Lung (tissue), 12 donors: ENCODE results near the gene BMP7. TPM values are rescaled to one million over a fixed set of nuclear protein-coding genes. Genes with fewer than 3 reads are reported as not detected.

Experiments used
- ATAC-seq: fragments of 200-7000 bp; cut with Tn5 transposase; one replicate; pipeline ENCODE4 v1.9.1; 2020; ENCODE audit warnings: moderate number of reproducible peaks; ENCODE audit not compliant: insufficient read depth, low FRiP score
- DNase-seq, 3 donors: peaks; one replicate each; pipeline ENCODE4 v3.0.0-alpha.2; 2013 to 2017
- H3K27ac ChIP-seq, 2 donors: one replicate each; pipeline ENCODE4 v1.5.1; 2013; ENCODE audit warnings: mild to moderate bottlenecking in 2 of 2, moderate library complexity in 2 of 2, control low read depth in 1 of 2, inconsistent platforms in 1 of 2, low read depth in 1 of 2, low read length in 1 of 2
- H3K27me3 ChIP-seq, 3 donors: one replicate each; pipeline ENCODE4 v1.5.1; 2013; ENCODE audit warnings: low read length in 2 of 3; ENCODE audit not compliant: control insufficient read depth in 3 of 3, insufficient read depth in 3 of 3
- H3K36me3 ChIP-seq, 4 donors: one replicate each; pipeline ENCODE4 v1.5.1; 2013; ENCODE audit warnings: low read length in 4 of 4, mild to moderate bottlenecking in 1 of 4, moderate library complexity in 1 of 4; ENCODE audit not compliant: control insufficient read depth in 4 of 4, insufficient read depth in 4 of 4
- H3K4me1 ChIP-seq, 5 donors: one replicate each; pipeline ENCODE4 v1.5.1; 2013; ENCODE audit warnings: low read length in 5 of 5, mild to moderate bottlenecking in 2 of 5, moderate library complexity in 1 of 5; ENCODE audit not compliant: control insufficient read depth in 5 of 5, insufficient read depth in 5 of 5
- H3K4me3 ChIP-seq: one replicate; pipeline ENCODE4 v1.5.1; 2013; ENCODE audit warnings: mild to moderate bottlenecking, control low read depth, moderate library complexity
- H3K9ac ChIP-seq, 2 donors: one replicate each; pipeline ENCODE4 v1.5.1; 2013; ENCODE audit warnings: low read length in 2 of 2, control low read depth in 1 of 2; ENCODE audit not compliant: insufficient read depth in 1 of 2
- H3K9me3 ChIP-seq, 4 donors: one replicate each; pipeline ENCODE4 v1.5.1; 2013; ENCODE audit warnings: low read length in 3 of 4, mild to moderate bottlenecking in 1 of 4, moderate library complexity in 1 of 4; ENCODE audit not compliant: control insufficient read depth in 4 of 4, insufficient read depth in 3 of 4
- CTCF ChIP-seq: IDR thresholded peaks from 2 replicates; pipeline ENCODE4 v1.5.1; 2012; ENCODE audit warnings: mild to moderate bottlenecking; ENCODE audit errors: control extremely low read depth, extremely low read depth
- WGBS, 2 donors: extraction: QIAGEN DNeasy Blood & Tissue Kit; methylation state at CpG; one replicate each; pipeline ENCODE4 v1.1.7; 2013; 5-methylcytosine and 5-hydroxymethylcytosine counted together
- polyA plus RNA-seq, 2 donors: library from polyadenylated mRNA; stranded (reverse); fragments of 200-250 nt; gene quantifications; one replicate each; pipeline ENCODE4 v1.2.1, GENCODE V29; 2013
- total RNA-seq, 2 donors: library from RNA; depleted of rRNA in 1 of 2; stranded (reverse); fragments of >200 nt in 1 of 2; gene quantifications; one replicate each; pipeline ENCODE4 v1.2.1, GENCODE V29; 2014 to 2021
- donor health status: control.
- donor health status: control.
- donor health status: Bipolar disorder and iron deficiency.
- donor health status: healthy.
- donor health status: DM: yes; HTN: yes; CAD: no.

The BMP7 gene
- total and polyA plus RNA-seq, 4 donors, result 0.67 to 10.3 (median 1.4) TPM

- ATAC-seq (no peak), DNase-seq (peak in 1 of 3 donors; percentile 11)
- H3K9me3 ChIP-seq, result no peaks in the 10 kb centered on the region
- 51 to 58% methylated on average over 12 of the region's 12 CpGs for WGBS, 2 donors
- peaks cover 0 to 2% (median 0%) of the 10 kb centered on the region in 3 donors for H3K27me3 ChIP-seq
- no peak for TF ChIP-seq CTCF
- no peak overlapping the region for H3K27ac ChIP-seq
- H3K4me1 ChIP-seq, result peaks cover 0 to 4% (median 0%) of the 10 kb centered on the region in 5 donors
- H3K36me3 ChIP-seq, result no peaks in the 10 kb centered on the region
- H3K9ac ChIP-seq, result no peak overlapping the region
- H3K4me3 ChIP-seq, result no peak overlapping the region
Observed at GRCh38 chr20:57124800-57125517, 141.5 kb downstream of the BMP7 start.

GRCh38 chr20:57124366-57124765 lies 142.1 kb downstream of the BMP7 start:
- TF ChIP-seq CTCF, result no peak

GRCh38 chr20:57123504-57123903 lies 142.9 kb downstream of the BMP7 start:
- Histone ChIP-seq H3K4me1 (peaks cover 0 to 4% (median 0%) of the 10 kb centered on the region in 5 donors), H3K9ac (no peak overlapping the region), H3K4me3 (no peak overlapping the region), H3K36me3 (no peaks in the 10 kb centered on the region), H3K27me3 (peaks cover 0 to 2% (median 0%) of the 10 kb centered on the region in 3 donors), H3K9me3 (no peaks in the 10 kb centered on the region), H3K27ac (no peak overlapping the region)
- no peak for ATAC-seq
- no peak for DNase-seq
- WGBS, 2 donors, result 94% methylated on average over 4 of the region's 4 CpGs
- no peak for TF ChIP-seq CTCF

More at GRCh38 chr20:57124366-57124765, 142.1 kb downstream of the BMP7 start:
- Histone ChIP-seq H3K4me3 (no peak overlapping the region), H3K27me3 (peaks cover 0 to 2% (median 0%) of the 10 kb centered on the region in 3 donors), H3K27ac (no peak overlapping the region), H3K36me3 (no peaks in the 10 kb centered on the region), H3K4me1 (peaks cover 0 to 4% (median 0%) of the 10 kb centered on the region in 5 donors), H3K9ac (no peak overlapping the region), H3K9me3 (no peaks in the 10 kb centered on the region)
- WGBS, 2 donors, result 66 to 80% methylated on average over 6 of the region's 6 CpGs
- DNase-seq (peak in 2 of 3 donors; percentile 26 to 70), ATAC-seq (no peak)
